ENCODE measurements around the gene PPP6C. TPM values are rescaled to one million over a fixed set of nuclear protein-coding genes. Genes with fewer than 3 reads are reported as not detected.
"Not testable (repeated sequence)": the region's sequence is repeated elsewhere in the genome, so short reads cannot be mapped to it uniquely, and the experiment has no call there.

Gene PPP6C
- total RNA-seq, 1 donor from 2014 or later = 16.7 TPM

DNA sequence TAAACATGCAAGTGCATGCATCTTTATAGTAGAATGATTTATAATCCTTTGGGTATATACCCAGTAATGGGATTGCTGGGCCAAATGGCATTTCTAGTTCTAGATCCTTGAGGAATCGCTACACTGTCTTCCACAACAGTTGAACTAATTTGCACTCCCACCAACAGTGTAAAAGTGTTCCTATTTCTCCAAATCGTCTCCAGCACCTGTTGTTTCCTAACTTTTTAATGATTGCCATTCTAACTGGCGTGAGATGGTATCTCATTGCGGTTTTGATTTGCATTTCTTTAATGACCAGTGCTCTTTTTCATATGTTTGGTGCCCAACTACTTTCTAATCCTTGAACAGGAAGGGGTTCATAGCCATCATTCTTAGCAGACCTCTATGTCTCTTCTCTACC, 7.8 kb downstream of the PPP6C start:
- DNase-seq = not testable (repeated sequence)

DNA sequence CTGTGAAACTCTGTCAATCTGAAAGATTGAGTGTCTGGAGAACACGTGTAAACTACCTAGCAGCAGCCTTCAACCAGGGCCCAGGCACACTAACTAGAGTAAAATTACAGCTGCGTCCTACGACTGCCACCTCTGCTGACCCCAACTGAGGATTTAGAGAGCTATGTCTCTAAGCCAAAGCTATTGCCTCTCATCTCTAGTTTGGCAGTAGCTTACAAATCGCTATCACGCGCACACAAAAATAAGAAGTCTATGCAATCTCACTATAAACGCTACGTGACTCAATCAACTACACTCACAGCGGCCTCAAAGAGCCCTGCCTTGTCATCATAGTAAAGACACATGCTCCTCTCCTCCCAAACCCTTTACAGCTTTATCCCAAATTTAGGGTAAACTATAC, 8.7 kb downstream of the PPP6C start:
- DNase-seq = no peak

DNA sequence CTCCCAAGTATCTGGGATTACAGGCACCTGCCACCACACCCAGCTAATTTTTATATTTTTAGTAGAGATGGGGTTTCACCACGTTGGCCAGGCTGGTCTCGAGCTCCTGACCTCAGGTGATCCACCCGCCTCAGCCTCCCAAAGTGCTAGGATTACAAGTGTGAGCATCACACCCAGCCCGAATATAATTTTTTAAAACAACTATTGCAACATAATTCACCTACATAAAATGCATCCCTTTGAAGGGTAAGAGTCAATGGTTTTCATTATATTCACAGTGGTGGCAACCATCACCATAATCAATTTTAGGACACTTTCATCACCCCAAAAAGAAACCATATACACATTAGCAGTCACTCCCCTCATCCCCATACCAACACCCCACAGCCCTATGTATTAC, 9.8 kb downstream of the PPP6C start:
- not testable (repeated sequence) for DNase-seq

GRCh38 chr9:125177888-125178287, 11.7 kb downstream of the PPP6C start:
- no peak for DNase-seq

- DNase-seq = no peak
Observed at GRCh38 chr9:125176636-125177035, 13.0 kb downstream of the PPP6C start.

GRCh38 chr9:125172031-125172755, 17.4 kb downstream of the PPP6C start:
- DNase-seq = peak; percentile 51

DNA sequence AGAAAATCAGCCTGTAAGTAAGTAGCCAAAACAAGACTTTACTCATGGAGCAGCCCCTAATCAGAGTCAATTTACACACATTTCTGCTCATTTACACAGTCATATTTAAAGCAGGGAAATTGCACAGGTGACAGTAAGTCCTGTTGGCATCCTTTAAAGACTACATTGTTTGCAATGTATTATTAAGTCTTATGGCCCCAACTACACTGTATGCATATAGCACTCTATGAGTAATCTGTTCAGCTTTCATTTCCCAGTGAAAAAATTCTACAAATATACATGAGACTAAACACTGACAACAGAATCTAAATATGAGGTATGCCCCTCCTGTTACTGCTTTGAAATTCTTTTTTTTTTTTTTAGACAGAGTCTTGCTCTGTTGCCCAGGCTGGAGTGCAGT, 19.7 kb downstream of the PPP6C start:
- no peak for DNase-seq

- no peak for DNase-seq
Observed at GRCh38 chr9:125166762-125167161, 22.8 kb downstream of the PPP6C start.

DNA sequence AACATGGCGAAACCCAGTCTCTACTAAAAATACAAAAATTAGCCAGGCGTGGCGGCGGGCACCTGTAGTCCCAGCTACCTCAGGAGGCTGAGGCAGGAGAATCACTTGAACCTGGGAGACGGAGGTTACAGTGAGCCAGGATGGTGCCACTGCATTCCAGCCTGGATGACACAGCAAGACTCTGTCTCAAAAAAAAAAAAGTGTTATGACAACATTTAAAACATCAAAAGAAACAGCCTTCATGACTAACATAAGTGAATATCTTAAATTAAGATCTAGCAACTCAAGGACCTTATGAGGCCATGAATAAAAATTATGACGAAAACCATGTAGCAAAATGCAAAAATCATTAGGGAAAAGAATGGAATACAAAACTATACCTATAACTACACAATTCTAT, 26.7 kb downstream of the PPP6C start:
- not testable (repeated sequence) for DNase-seq

- DNase-seq = no peak
Observed at GRCh38 chr9:125161284-125161918, 28.2 kb downstream of the PPP6C start.

DNA sequence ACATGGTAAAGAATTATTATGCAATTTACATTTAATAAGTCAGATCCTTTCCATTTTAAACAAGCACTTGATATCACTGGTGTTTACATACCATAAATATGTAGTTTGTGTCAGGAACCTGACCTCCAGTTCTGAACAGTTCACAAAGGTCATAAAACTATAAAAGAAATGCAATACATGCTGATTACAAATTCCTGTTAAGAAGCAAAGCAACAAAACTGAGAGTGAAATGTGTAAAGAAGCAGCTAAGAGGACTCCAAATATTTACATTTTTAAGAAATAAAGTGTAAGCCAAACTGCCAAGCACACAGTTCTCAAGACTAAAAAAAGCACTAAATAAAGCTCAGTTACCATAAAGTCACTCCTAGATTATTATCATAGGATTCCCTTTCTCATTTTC, 28.9 kb downstream of the PPP6C start:
- DNase-seq = no peak

DNA sequence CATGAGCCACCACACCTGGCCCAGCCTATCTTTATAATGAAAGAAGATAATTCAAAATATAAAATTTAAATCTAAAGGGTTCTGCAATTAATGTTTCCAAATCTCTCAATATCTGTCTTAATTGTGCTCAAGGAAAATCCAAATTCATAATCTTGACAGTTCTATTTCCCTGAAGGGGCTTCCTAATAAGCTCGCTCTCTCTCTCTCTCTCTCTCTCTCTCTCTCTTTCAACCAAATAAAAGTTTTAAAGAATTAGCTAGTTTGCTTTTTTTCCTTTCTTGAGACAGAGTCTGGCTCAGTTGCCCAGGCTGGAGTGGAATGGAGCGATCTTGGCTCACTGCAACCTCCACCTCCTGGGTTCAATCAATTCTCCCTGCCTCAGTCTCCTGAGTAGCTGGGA, 33.1 kb downstream of the PPP6C start:
- DNase-seq = no peak

DNA sequence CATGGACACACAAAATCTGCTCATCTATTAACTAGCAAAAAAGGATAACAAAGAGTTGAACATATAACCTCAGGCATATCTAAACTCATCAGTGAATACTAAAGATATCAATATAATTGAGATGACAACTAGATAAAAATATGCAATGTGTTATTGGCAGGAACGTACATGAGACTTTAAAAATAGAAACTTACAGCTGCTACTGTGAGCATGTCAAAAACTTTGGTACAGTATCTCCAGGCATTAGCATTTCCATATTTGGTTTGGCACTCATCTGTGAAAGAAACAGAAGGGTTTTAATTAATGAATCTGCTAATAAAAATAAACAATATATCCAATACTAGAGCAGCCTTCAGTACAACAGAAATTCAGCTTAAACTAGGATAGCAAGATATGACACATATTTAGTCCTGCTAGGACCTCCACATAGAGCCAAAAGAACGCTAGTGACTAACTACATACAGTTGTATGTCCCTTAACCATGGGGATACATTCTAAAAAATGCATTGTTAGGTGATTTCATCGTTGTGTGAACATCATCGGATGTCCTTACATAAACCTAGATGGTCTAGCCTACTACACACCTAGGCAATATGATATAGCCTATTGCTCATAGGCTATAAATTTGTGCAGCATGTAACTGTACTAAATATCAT, 35.8 kb downstream of the PPP6C start:
- DNase-seq = no peak

DNA sequence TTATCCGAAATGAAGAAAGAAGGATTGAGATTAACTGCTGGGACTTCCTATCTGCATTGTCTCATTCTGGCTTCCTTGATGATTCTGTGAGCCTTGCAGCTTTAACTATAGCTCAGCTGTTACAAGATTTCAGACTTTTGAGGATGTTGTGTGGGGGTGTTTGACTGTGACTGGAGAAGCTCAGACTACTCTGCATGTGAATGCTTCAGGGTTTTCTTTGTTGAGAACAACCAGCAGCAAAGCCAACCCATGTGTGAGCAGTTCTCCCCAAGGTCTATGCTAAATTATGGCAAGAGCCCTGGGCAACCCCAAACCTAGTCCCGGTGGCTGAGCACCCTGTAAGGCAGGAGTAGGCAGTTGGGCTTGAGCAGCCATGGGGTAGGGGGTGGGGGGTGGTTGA, 37.9 kb downstream of the PPP6C start:
- no peak for DNase-seq

GRCh38 chr9:125150349-125151245, 39.0 kb downstream of the PPP6C start:
- DNase-seq = no peak

DNA sequence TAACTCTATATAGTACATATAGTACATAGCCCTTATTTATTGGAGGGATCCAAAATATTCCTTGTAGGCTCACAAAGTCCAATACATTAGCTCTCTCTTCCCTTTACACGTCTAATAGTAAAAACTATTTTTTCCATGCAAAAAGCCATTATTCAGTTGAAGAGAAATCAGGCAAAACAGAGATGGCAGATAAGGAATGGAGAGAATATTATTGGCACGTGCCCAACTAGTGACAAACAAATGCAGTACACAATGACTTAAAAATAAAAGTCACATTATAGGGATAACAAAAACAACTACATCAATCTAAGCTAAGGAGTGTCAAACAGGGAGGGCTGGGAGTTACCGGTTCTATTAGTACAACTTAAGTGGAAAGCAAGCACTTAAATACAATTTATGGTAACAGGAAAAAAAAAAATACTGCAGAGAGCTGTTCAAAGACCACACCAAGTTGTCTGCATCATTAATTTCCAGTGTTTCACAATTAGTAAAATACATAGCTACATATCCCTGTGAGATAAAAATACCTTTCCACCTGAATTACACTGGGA, 42.1 kb downstream of the PPP6C start:
- DNase-seq = no peak

DNA sequence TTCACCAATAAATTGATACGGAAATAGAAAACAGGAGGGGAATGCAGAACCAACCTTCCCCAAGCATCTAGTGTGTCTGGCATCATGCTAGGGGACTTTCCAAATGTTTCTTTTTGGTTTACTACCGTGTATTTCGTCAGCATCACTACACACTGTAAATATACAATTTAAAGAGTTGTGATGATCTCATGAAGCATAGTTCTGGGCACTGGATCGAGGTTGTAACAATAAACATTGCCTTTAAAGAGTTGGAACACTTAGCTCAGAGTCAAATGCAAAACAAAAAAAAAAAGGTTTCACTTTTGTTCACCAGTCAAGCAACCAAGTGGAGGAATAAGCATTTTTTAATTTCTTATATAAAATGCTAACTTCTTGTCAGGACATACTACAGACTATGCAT, 43.4 kb downstream of the PPP6C start:
- DNase-seq = no peak

DNA sequence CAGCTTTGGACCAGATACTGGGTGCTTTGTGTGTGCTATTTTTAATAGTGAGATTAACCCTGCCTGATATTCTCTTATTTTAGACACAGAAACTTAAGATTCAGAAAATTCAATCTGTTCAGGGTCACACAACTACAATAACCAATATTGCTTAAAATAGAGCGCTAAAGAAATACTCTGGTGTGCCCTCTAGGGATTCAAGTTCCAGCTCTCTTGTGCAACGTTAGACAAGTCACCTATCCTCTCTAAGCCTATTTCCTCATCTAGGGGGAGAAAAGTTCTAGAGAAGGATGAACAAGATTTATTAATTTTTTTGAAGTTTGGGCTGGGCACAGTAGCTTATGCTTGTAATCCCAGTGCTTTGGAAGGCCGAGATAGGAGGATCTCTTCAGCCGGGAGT, 44.2 kb downstream of the PPP6C start:
- DNase-seq = no peak

- DNase-seq = peak; percentile 100
Observed at GRCh38 chr9:125143377-125144090, 46.1 kb downstream of the PPP6C start, which contains the start of gene SCAI. TSS of gene SCAI (minus strand) at chr9:125143528. CDS start at chr9:125143437, 91 bp downstream.

DNA sequence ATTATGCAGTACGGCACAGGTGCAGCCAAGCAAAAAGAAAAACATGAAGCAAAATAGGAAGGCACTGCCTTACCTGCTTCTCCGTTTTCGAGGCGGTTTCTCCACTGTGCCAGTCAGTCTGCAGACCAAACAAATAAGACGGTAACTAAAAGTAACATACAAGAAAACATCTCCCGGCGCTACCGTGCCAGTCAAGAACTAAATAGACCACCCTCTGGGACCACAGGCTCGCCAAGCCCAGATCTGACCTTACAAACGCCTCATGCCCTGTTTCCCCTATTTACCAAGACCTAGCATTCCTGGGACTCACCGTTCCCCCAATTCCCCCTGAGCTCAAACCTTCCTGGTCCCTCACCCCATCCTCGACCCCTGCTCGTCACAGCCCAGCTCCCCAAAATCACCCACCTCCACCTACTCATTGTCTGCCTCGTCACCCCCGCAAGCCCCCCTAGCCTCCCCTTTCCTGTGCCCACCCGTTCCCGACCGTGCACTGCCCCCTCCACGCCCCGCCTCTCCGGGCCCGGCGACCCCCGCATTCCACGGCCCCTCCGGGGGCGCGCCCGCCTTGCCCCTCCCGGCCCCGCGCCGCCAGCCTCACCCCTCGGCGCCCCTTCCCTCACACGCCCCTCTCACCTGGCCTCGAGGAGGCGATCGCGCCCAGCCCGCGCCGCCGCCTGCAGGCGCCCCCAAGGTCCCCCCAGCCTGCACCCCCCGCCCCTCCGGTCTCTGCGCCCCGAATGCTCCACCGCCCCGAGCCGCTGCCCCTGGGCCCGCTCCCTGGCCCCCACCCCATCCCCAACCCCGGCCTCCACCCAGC, 46.8 kb downstream of the PPP6C start:
- DNase-seq = peak; percentile 21

DNA sequence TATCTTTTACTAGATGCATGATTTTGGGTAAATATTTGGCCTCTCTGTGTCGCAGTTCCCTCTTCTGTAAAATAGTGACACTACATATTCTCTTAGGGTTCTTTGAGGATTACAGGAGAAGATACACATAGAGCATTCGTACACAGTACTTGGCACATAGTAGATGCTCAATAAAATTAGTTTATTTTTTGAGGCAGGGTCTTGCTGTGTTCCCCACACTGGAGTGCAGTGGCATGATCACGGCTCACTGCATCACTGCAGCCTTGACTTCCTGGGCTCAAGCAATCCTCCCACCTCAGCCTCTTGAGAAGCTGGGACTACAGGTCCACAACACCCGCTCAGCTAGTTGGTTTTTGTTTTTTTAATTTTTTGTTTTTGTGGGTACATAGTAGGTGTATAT, 47.9 kb downstream of the PPP6C start:
- no peak for DNase-seq
